ENCODE measurements around the gene CIDEA.
"Not testable (repeated sequence)": the region's sequence is repeated elsewhere in the genome, so short reads cannot be mapped to it uniquely, and the experiment has no call there.

DNA sequence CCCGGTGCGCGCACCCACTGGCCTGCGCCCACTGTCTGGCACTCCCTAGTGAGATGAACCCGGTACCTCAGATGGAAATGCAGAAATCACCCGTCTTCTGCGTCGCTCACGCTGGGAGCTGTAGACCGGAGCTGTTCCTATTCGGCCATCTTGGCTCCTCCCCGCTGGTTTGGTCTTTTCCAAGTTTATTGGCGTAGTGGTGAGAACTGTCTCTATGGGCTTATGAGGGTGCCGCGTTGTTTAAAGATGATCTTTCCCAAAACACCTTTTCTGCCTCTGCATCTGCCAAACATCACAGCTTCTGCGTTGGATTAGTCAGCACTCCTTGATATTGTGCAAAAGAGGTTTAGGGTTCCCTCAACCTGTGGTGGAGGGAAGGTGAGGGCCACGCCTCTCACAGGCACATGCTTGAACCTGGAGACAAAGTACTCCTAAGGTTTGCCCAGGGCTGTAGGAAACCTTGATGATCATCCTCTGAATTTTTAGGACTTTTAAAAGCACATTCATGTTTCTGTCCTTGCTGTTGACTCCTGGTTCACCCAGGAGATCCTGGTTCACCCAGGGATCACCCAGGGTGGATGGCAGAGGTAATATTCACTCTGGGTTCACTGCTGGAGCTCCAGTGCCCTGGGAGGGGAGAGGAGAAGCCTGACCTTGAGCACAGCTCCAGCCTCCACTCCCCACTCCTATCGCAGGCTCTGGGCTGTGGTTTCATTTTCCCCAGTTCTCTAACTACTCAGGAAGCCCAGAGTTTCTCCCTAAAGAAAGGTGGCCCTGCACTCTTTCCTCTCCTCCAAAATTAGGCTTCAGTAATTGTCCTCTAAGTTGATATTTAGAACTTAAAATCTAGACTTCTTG is 45.6 kb upstream of the CIDEA start:
- not testable (repeated sequence) for TF ChIP-seq GABPA (IDR thresholded peaks at IDR 0.05; ENCODE audit: low read depth); POLR2AphosphoS5 (IDR thresholded peaks at IDR 0.05; ENCODE audit: low read depth); SPI1 (IDR thresholded peaks at IDR 0.05; ENCODE audit: borderline replicate concordance, low read depth)
- TF ChIP-seq, protein P1, sequence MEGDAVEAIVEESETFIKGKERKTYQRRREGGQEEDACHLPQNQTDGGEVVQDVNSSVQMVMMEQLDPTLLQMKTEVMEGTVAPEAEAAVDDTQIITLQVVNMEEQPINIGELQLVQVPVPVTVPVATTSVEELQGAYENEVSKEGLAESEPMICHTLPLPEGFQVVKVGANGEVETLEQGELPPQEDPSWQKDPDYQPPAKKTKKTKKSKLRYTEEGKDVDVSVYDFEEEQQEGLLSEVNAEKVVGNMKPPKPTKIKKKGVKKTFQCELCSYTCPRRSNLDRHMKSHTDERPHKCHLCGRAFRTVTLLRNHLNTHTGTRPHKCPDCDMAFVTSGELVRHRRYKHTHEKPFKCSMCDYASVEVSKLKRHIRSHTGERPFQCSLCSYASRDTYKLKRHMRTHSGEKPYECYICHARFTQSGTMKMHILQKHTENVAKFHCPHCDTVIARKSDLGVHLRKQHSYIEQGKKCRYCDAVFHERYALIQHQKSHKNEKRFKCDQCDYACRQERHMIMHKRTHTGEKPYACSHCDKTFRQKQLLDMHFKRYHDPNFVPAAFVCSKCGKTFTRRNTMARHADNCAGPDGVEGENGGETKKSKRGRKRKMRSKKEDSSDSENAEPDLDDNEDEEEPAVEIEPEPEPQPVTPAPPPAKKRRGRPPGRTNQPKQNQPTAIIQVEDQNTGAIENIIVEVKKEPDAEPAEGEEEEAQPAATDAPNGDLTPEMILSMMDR (IDR thresholded peaks at IDR 0.05; ENCODE audit: insufficient read depth, low read length) = not testable (repeated sequence)
- TF ChIP-seq, protein P2, sequence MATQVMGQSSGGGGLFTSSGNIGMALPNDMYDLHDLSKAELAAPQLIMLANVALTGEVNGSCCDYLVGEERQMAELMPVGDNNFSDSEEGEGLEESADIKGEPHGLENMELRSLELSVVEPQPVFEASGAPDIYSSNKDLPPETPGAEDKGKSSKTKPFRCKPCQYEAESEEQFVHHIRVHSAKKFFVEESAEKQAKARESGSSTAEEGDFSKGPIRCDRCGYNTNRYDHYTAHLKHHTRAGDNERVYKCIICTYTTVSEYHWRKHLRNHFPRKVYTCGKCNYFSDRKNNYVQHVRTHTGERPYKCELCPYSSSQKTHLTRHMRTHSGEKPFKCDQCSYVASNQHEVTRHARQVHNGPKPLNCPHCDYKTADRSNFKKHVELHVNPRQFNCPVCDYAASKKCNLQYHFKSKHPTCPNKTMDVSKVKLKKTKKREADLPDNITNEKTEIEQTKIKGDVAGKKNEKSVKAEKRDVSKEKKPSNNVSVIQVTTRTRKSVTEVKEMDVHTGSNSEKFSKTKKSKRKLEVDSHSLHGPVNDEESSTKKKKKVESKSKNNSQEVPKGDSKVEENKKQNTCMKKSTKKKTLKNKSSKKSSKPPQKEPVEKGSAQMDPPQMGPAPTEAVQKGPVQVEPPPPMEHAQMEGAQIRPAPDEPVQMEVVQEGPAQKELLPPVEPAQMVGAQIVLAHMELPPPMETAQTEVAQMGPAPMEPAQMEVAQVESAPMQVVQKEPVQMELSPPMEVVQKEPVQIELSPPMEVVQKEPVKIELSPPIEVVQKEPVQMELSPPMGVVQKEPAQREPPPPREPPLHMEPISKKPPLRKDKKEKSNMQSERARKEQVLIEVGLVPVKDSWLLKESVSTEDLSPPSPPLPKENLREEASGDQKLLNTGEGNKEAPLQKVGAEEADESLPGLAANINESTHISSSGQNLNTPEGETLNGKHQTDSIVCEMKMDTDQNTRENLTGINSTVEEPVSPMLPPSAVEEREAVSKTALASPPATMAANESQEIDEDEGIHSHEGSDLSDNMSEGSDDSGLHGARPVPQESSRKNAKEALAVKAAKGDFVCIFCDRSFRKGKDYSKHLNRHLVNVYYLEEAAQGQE (IDR thresholded peaks at IDR 0.05; ENCODE audit: insufficient replicate concordance, low read depth) = not testable (repeated sequence)

Data from HL-60 (cell line).